Measurements from ENCODE around the gene HPN. TPM values are rescaled to one million over a fixed set of nuclear protein-coding genes. Genes with fewer than 3 reads are reported as not detected.

The HPN gene
- total RNA-seq, 2 experiments from 2014 or later: not detected

- H3K27me3 Mint-ChIP-seq: peaks cover 5% of the 10 kb centered on the region
- H3K4me3 Mint-ChIP-seq: no peak overlapping the region
- no peak overlapping the region for H3K27ac ChIP-seq (ENCODE audit: low read depth in 1 of 2, low read length in 2 of 2)
- no peak overlapping the region for H3K27ac Mint-ChIP-seq
- POLR2A ChIA-PET: no interaction called here
- ATAC-seq (ENCODE audit: poor library complexity): no peak
- H3K36me3 ChIP-seq (ENCODE audit: insufficient read depth, low read length): no peaks in the 10 kb centered on the region
- CTCF ChIA-PET: no interaction called here
- DNase-seq: no peak
- no peaks in the 10 kb centered on the region for H3K36me3 Mint-ChIP-seq (ENCODE audit: low read depth)
- no peak for TF ChIP-seq CTCF (IDR thresholded peaks at IDR 0.05)
- H3K4me1 ChIP-seq (ENCODE audit: insufficient read depth, low read length): no peaks in the 10 kb centered on the region
- H3K4me3 ChIP-seq (ENCODE audit: low read length): no peak overlapping the region
- H3K4me1 Mint-ChIP-seq (ENCODE audit: low read depth): no peaks in the 10 kb centered on the region
- intact Hi-C loops (cut with DNase I, micrococcal nuclease): no loop called here
- H3K9me3 Mint-ChIP-seq: no peaks in the 10 kb centered on the region
- H3K9me3 ChIP-seq (ENCODE audit: control insufficient read depth in 1 of 2, insufficient read depth in 1 of 2, low read length in 2 of 2): peaks cover 9 to 12% of the 10 kb centered on the region in 2 experiments
- H3K27me3 ChIP-seq (ENCODE audit: control insufficient read depth in 1 of 2, insufficient read depth in 2 of 2, low read length in 2 of 2): peaks cover 0 to 5% of the 10 kb centered on the region in 2 experiments
Observed at GRCh38 chr19:35073516-35073915, 32.0 kb downstream of the HPN start.

- no peak for TF ChIP-seq CTCF (IDR thresholded peaks at IDR 0.05)
- H3K9me3 Mint-ChIP-seq: no peaks in the 10 kb centered on the region
- ATAC-seq (ENCODE audit: poor library complexity): no peak
- peaks cover 5% of the 10 kb centered on the region for H3K27me3 Mint-ChIP-seq
- CTCF ChIA-PET: no interaction called here
- Histone ChIP-seq H3K36me3 (ENCODE audit: insufficient read depth, low read length) (no peaks in the 10 kb centered on the region), H3K27me3 (ENCODE audit: control insufficient read depth in 1 of 2, insufficient read depth in 2 of 2, low read length in 2 of 2) (peaks cover 0 to 5% of the 10 kb centered on the region in 2 experiments), H3K27ac (ENCODE audit: low read depth in 1 of 2, low read length in 2 of 2) (no peak overlapping the region), H3K9me3 (ENCODE audit: control insufficient read depth in 1 of 2, insufficient read depth in 1 of 2, low read length in 2 of 2) (peaks cover 9 to 12% of the 10 kb centered on the region in 2 experiments), H3K4me1 (ENCODE audit: insufficient read depth, low read length) (no peaks in the 10 kb centered on the region), H3K4me3 (ENCODE audit: low read length) (no peak overlapping the region)
- H3K4me3 Mint-ChIP-seq: no peak overlapping the region
- POLR2A ChIA-PET: no interaction called here
- no peaks in the 10 kb centered on the region for H3K36me3 Mint-ChIP-seq (ENCODE audit: low read depth)
- H3K27ac Mint-ChIP-seq: no peak overlapping the region
- H3K4me1 Mint-ChIP-seq (ENCODE audit: low read depth): no peaks in the 10 kb centered on the region
- intact Hi-C loops (cut with DNase I, micrococcal nuclease): no loop called here
- no peak for DNase-seq
Observed at GRCh38 chr19:35073941-35074340, 32.4 kb downstream of the HPN start.

DNA sequence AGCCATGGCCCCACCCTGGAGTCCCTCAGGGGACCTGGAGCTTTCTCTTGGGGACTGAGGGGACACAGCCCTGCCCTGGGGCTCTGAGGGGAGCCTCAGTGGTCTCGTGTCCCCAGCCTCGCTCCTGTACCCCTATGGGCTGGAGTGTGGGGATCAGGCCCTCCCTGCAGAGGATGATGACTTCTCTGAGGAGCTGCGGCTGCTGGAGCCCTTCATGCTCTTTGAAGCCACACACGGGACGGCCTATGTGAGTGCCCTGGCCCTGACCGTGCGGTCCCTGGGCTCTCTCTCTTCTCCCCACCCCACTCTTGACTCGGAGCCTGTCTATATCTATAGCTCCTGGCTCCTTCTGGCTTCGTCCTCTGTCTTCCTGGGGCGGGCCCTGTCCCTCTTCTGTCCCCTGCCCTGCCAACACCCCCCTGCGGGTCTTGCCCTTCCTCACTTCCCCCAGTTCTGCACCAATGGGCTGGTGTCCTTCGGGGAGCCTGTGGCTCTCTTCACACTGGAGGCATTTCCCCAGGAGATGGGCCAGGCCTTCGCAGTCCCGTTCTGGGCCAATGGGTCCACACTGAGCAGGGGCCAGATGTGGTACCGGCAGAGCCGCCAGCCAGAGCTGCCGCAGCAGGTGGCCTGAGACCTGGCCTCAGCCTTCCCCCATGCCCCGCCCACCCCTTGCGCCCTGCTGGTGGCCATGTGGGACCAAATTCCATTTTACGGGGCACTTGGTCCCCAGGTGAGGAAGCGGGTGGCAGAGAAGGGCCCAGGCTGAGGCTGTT, 33.1 kb downstream of the HPN start:
- H3K27ac ChIP-seq (ENCODE audit: low read depth in 1 of 2, low read length in 2 of 2): no peak overlapping the region
- no peaks in the 10 kb centered on the region for H3K36me3 ChIP-seq (ENCODE audit: insufficient read depth, low read length)
- POLR2A ChIA-PET: no interaction called here
- Mint-ChIP-seq H3K4me1 (ENCODE audit: low read depth) (no peaks in the 10 kb centered on the region), H3K27me3 (peaks cover 5% of the 10 kb centered on the region), H3K27ac (no peak overlapping the region), H3K9me3 (no peaks in the 10 kb centered on the region), H3K36me3 (ENCODE audit: low read depth) (no peaks in the 10 kb centered on the region), H3K4me3 (no peak overlapping the region)
- CTCF ChIA-PET: no interaction called here
- ATAC-seq (ENCODE audit: poor library complexity): no peak
- DNase-seq: no peak
- TF ChIP-seq CTCF (IDR thresholded peaks at IDR 0.05): no peak
- peaks cover 9 to 12% of the 10 kb centered on the region in 2 experiments for H3K9me3 ChIP-seq (ENCODE audit: control insufficient read depth in 1 of 2, insufficient read depth in 1 of 2, low read length in 2 of 2)
- no peak overlapping the region for H3K4me3 ChIP-seq (ENCODE audit: low read length)
- intact Hi-C loops (cut with DNase I, micrococcal nuclease): no loop called here
- H3K4me1 ChIP-seq (ENCODE audit: insufficient read depth, low read length): no peaks in the 10 kb centered on the region
- peaks cover 0 to 5% of the 10 kb centered on the region in 2 experiments for H3K27me3 ChIP-seq (ENCODE audit: control insufficient read depth in 1 of 2, insufficient read depth in 2 of 2, low read length in 2 of 2)
